HEK293 (cell line): ENCODE data around the gene TBCCD1.
A peak's percentile ranks its signal among the peaks of the same experiment; 100 is the strongest.
"Not testable (repeated sequence)": the region's sequence is repeated elsewhere in the genome, so short reads cannot be mapped to it uniquely, and the experiment has no call there.

Experiments
- CTCF ChIA-PET: fragments of 350-600 bp; formaldehyde crosslinking; extraction: SDS; loops from one replicate; lab custom pipeline; 2021; ENCODE audit warnings: antibody characterized with exemption; lab: Yijun Ruan, JAX
- POLR2A ChIA-PET: fragments of 300-600 bp; formaldehyde crosslinking; extraction: SDS; loops from one replicate; lab custom pipeline; 2020; ENCODE audit warnings: antibody characterized with exemption, inconsistent platforms; lab: Yijun Ruan, JAX
- H3K27ac ChIP-seq: fragments of 200-500 bp; sonication (Bioruptor generic); 2 replicates; pipeline ENCODE4 v1.5.1; 2014; ENCODE audit warnings: low read depth, low read length, control low read depth, inconsistent platforms; ENCODE audit errors: extremely low read depth
- H3K36me3 ChIP-seq, 2 experiments: fragments of 200-500 bp in 1 of 2; sonication (Bioruptor generic) in 1 of 2; 1 replicate in 1 of 2; 2 replicates in 1 of 2; pipeline ENCODE4 v1.5.1; 2014 to 2017; ENCODE audit warnings: inconsistent platforms in 2 of 2, low read length in 2 of 2; ENCODE audit not compliant: control insufficient read depth in 2 of 2, insufficient read depth in 1 of 2
- H3K4me1 ChIP-seq: fragments of 200-500 bp; sonication (Bioruptor generic); 2 replicates; pipeline ENCODE4 v1.5.1; 2014; ENCODE audit warnings: mild to moderate bottlenecking, low read length, inconsistent platforms; ENCODE audit not compliant: control insufficient read depth, insufficient read depth
- H3K4me3 ChIP-seq: 2 replicates; pipeline ENCODE4 v1.5.1; 2011; ENCODE audit warnings: low read depth, mild to moderate bottlenecking, control low read depth, low read length, moderate library complexity
- H3K9me3 ChIP-seq: fragments of 200-500 bp; sonication (Bioruptor generic); 2 replicates; pipeline ENCODE4 v1.5.1; 2014; ENCODE audit warnings: low read depth, low read length, inconsistent platforms; ENCODE audit not compliant: control insufficient read depth, insufficient read depth
- GFI1B ChIP-seq: fragments of 450-650 bp; formaldehyde crosslinking; IDR thresholded peaks from 2 replicates; pipeline ENCODE4 v1.5.1; 2016; ENCODE audit warnings: missing biosample characterization, missing genetic modification characterization
- GLI4 ChIP-seq: fragments of 450-650 bp; formaldehyde crosslinking; IDR thresholded peaks from 2 replicates; pipeline ENCODE4 v1.5.1; 2016; ENCODE audit warnings: missing biosample characterization, missing genetic modification characterization
- GLIS1 ChIP-seq: fragments of 450-650 bp; formaldehyde crosslinking; IDR thresholded peaks from 2 replicates; pipeline ENCODE4 v1.5.1; 2016; ENCODE audit warnings: missing biosample characterization, missing genetic modification characterization
- RBAK ChIP-seq: fragments of 450-650 bp; formaldehyde crosslinking; IDR thresholded peaks from 2 replicates; pipeline ENCODE4 v1.5.1; 2016; ENCODE audit warnings: missing biosample characterization, missing genetic modification characterization
- REPIN1 ChIP-seq: fragments of 450-650 bp; formaldehyde crosslinking; IDR thresholded peaks from 2 replicates; pipeline ENCODE4 v1.5.1; 2017; ENCODE audit warnings: missing biosample characterization, missing genetic modification characterization, low read depth
- SP2 ChIP-seq: fragments of 450-650 bp; formaldehyde crosslinking; IDR thresholded peaks from 2 replicates; pipeline ENCODE4 v1.5.1; 2016; ENCODE audit warnings: missing biosample characterization, missing genetic modification characterization
- ZBTB17 ChIP-seq: fragments of 450-650 bp; formaldehyde crosslinking; IDR thresholded peaks from 2 replicates; pipeline ENCODE4 v1.5.1; 2016; ENCODE audit warnings: missing biosample characterization, missing genetic modification characterization
- ZNF121 ChIP-seq: fragments of 450-650 bp; formaldehyde crosslinking; IDR thresholded peaks from 2 replicates; pipeline ENCODE4 v1.5.1; 2016; ENCODE audit warnings: missing biosample characterization, missing genetic modification characterization
- ZNF146 ChIP-seq: fragments of 450-650 bp; formaldehyde crosslinking; IDR thresholded peaks from 2 replicates; pipeline ENCODE4 v1.5.1; 2016; ENCODE audit warnings: missing biosample characterization, missing genetic modification characterization
- ZNF175 ChIP-seq: fragments of 450-650 bp; formaldehyde crosslinking; IDR thresholded peaks from 2 replicates; pipeline ENCODE4 v1.5.1; 2016; ENCODE audit warnings: missing biosample characterization, missing genetic modification characterization
- ZNF2 ChIP-seq: fragments of 450-650 bp; formaldehyde crosslinking; IDR thresholded peaks from 2 replicates; pipeline ENCODE4 v1.5.1; 2016; ENCODE audit warnings: missing biosample characterization, missing genetic modification characterization
- ZNF221 ChIP-seq: fragments of 450-650 bp; formaldehyde crosslinking; IDR thresholded peaks from 2 replicates; pipeline ENCODE4 v1.5.1; 2017; ENCODE audit warnings: missing biosample characterization, missing genetic modification characterization, borderline replicate concordance
- ZNF292 ChIP-seq: fragments of 450-650 bp; formaldehyde crosslinking; IDR thresholded peaks from 2 replicates; pipeline ENCODE4 v1.5.1; 2016; ENCODE audit warnings: low read depth, missing biosample characterization, missing genetic modification characterization, borderline replicate concordance
- ZNF701 ChIP-seq: fragments of 450-650 bp; formaldehyde crosslinking; IDR thresholded peaks from 2 replicates; pipeline ENCODE4 v1.5.1; 2016; ENCODE audit warnings: missing biosample characterization, missing genetic modification characterization
- TF ChIP-seq, protein P1 (sequence below): fragments of 450-650 bp; formaldehyde crosslinking; IDR thresholded peaks from 2 replicates; pipeline ENCODE4 v1.5.1; 2016; ENCODE audit warnings: missing biosample characterization, missing genetic modification characterization
- TF ChIP-seq, protein P2 (sequence below): fragments of 450-650 bp; IDR thresholded peaks from 2 replicates; pipeline ENCODE4 v1.5.1; 2018; ENCODE audit warnings: missing biosample characterization, mild to moderate bottlenecking, missing genetic modification characterization
- TF ChIP-seq, protein P3 (sequence below): fragments of 450-650 bp; formaldehyde crosslinking; IDR thresholded peaks from 2 replicates; pipeline ENCODE4 v1.5.1; 2017; ENCODE audit warnings: missing biosample characterization, missing genetic modification characterization

Gene TBCCD1

DNA sequence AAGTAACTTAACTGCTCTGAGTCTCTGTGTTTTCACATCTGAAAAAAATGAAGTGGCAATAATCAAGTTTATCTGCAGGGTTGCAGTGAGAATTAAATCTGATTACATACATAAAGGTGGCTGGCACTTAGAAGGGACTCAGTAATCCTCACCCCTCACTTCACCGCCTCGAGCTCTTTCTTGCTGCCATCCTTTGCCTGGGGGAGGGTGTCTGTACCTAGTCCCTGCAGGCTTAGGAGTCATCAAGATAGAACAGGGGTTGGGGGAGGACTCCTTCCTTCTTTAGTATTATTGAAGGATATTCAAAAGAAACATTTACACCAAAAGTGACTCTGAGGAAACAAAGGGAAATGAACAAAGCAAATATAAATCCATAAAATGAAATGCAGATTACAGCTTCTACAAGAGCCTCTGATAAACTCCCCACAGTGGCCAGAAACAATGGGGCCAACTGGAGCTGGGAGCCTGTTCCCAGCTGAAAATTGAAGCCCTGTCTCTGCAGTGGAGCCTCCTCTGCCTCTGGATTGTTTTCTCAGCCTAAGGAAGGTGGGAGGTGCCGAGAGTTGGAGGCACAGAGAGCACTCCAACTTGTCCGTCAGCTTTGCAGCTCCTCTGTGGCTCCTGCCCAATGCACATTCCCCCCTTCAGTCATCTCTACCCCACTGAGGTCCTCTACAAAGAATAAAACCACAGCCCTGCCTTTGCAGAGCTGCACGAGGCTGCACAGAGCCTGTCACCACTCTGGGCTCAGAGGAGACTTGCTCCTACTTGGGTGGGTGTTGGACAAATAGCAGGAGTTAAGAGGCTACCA, 64.8 kb downstream of the TBCCD1 start:
- Histone ChIP-seq H3K4me3 (no peak overlapping the region), H3K4me1 (no peaks in the 10 kb centered on the region), H3K9me3 (no peaks in the 10 kb centered on the region), H3K36me3 (no peaks in the 10 kb centered on the region), H3K27ac (no peak overlapping the region)
- POLR2A ChIA-PET = no interaction called here
- CTCF ChIA-PET = no interaction called here
- TF ChIP-seq, protein P1, sequence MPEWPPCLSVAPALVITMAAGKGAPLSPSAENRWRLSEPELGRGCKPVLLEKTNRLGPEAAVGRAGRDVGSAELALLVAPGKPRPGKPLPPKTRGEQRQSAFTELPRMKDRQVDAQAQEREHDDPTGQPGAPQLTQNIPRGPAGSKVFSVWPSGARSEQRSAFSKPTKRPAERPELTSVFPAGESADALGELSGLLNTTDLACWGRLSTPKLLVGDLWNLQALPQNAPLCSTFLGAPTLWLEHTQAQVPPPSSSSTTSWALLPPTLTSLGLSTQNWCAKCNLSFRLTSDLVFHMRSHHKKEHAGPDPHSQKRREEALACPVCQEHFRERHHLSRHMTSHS = no peak
- TF ChIP-seq ZBTB17 (tag by site-specific recombination) = 0 out of 2 replicates have a peak, but pooled peaks have one; percentile 21
- peak; percentile 50 for TF ChIP-seq GLIS1 (tag by site-specific recombination)

DNA sequence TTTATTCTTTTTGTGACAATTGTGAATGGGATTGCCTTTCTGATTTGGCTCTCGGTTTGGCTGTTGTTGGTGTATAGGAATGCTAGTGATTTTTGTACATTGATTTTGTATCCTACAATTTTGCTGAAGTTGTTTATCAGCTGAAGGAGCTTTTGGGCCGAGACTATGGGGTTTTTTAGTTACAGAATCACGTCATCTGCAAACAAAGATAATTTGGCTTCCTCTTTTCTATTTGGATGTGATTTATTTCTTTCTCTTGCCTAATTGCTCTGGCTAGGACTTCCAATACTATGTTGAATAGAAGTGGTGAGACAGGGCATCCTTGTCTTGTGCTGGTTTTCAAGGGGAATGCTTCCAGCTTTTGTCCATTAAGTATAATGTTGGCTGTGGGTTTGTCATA, 67.2 kb downstream of the TBCCD1 start:
- POLR2A ChIA-PET, CTCF ChIA-PET, H3K4me1 ChIP-seq: not testable (repeated sequence)

DNA sequence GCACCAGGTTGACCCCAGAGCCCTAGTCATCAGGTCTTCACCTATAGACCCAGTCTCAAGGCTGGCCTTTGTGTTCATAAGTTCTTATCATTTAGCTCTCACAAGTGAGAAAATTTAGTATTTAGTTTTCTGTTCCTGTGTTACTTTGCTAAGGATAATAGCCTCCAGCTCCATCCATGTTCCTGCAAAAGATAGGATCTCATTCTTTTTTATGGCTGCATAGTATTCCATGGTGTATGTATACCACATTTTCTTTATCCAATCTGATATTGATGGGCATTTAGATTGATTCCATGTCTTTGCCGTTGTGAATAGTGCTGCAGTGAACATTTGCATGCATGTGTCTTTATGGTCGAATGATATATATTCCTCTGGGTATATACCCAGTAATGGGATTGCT, 69.1 kb downstream of the TBCCD1 start:
- POLR2A ChIA-PET = not testable (repeated sequence)
- peak; percentile 42; the same call in 1 of the 2 replicates for TF ChIP-seq ZNF146
- TF ChIP-seq, all 188 proteins: peak for 1; not testable (repeated sequence) for 187
- not testable (repeated sequence) for H3K27ac ChIP-seq, H3K36me3 ChIP-seq, H3K4me1 ChIP-seq, H3K9me3 ChIP-seq, H3K4me3 ChIP-seq
- CTCF ChIA-PET = interaction anchor here (1.2 kb wide), 1 partner anchor 117 kb away, joined by 3 read pairs; no protein-coding TSS in a partner anchor

More for the DNA sequence above, 67.2 kb downstream of the TBCCD1 start:
- H3K4me3 ChIP-seq, H3K27ac ChIP-seq, H3K9me3 ChIP-seq, H3K36me3 ChIP-seq: not testable (repeated sequence)

DNA sequence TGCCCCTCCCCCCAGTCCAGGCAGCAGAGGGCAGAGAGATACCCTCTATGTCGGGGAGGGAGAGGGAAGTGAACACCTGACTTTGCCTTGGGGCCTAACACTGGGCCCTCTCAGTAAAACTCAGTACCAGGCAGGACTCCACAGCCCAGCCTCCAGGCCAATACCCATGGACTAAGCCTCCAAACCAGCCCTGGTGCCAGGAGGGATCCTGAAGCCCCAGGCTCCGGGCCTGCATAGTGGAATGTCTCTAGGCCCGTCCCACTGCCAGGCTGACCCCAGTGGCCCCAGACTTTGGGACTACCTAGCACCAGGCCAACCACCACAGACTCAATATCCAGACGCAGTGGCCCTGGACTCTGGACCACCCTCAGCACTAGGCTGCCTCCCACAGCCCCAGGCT, 69.5 kb downstream of the TBCCD1 start:
- Histone ChIP-seq H3K9me3 (no peaks in the 10 kb centered on the region), H3K36me3 (no peaks in the 10 kb centered on the region), H3K4me3 (no peak overlapping the region), H3K4me1 (peaks cover 5% of the 10 kb centered on the region; the same call in 1 of the 2 replicates), H3K27ac (no peak overlapping the region)
- POLR2A ChIA-PET = no interaction called here
- CTCF ChIA-PET = interaction anchor here (1.2 kb wide), 1 partner anchor 117 kb away, joined by 3 read pairs; no protein-coding TSS in a partner anchor
- no peak for TF ChIP-seq GFI1B (tag by site-specific recombination)
- TF ChIP-seq REPIN1 (tag by site-specific recombination) = no peak
- TF ChIP-seq, protein P2, sequence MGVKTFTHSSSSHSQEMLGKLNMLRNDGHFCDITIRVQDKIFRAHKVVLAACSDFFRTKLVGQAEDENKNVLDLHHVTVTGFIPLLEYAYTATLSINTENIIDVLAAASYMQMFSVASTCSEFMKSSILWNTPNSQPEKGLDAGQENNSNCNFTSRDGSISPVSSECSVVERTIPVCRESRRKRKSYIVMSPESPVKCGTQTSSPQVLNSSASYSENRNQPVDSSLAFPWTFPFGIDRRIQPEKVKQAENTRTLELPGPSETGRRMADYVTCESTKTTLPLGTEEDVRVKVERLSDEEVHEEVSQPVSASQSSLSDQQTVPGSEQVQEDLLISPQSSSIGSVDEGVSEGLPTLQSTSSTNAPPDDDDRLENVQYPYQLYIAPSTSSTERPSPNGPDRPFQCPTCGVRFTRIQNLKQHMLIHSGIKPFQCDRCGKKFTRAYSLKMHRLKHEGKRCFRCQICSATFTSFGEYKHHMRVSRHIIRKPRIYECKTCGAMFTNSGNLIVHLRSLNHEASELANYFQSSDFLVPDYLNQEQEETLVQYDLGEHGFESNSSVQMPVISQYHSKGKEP (tag by site-specific recombination) = no peak
- TF ChIP-seq ZNF2 (tag by site-specific recombination) = no peak
- TF ChIP-seq ZNF292 (tag by site-specific recombination) = no peak
- no peak for TF ChIP-seq GLI4 (tag by site-specific recombination)
- no peak for TF ChIP-seq ZNF221 (tag by site-specific recombination)
- no peak for TF ChIP-seq ZNF146
- TF ChIP-seq, protein P3, sequence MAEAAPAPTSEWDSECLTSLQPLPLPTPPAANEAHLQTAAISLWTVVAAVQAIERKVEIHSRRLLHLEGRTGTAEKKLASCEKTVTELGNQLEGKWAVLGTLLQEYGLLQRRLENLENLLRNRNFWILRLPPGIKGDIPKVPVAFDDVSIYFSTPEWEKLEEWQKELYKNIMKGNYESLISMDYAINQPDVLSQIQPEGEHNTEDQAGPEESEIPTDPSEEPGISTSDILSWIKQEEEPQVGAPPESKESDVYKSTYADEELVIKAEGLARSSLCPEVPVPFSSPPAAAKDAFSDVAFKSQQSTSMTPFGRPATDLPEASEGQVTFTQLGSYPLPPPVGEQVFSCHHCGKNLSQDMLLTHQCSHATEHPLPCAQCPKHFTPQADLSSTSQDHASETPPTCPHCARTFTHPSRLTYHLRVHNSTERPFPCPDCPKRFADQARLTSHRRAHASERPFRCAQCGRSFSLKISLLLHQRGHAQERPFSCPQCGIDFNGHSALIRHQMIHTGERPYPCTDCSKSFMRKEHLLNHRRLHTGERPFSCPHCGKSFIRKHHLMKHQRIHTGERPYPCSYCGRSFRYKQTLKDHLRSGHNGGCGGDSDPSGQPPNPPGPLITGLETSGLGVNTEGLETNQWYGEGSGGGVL (tag by site-specific recombination) = no peak
- TF ChIP-seq ZNF121 = no peak
- TF ChIP-seq ZNF175 (tag by site-specific recombination) = no peak
- no peak for TF ChIP-seq ZNF701
- no peak for TF ChIP-seq SP2
- no peak for TF ChIP-seq RBAK (tag by site-specific recombination)
